ENCODE data around the gene TJP2. TPM values are rescaled to one million over a fixed set of nuclear protein-coding genes. Genes with fewer than 3 reads are reported as not detected.

The TJP2 gene
- total RNA-seq, 4 donors from 2014 or later: 137 to 191 (median 167) TPM

- 88 to 92% methylated on average over 5 of the region's 5 CpGs for WGBS, 2 donors
- no peak for TF ChIP-seq CTCF (IDR thresholded peaks at IDR 0.05)
- no peak for TF ChIP-seq POLR2A (IDR thresholded peaks at IDR 0.05)
- no peak overlapping the region for H3K4me3 ChIP-seq (ENCODE audit: low read depth, poor library complexity, severe bottlenecking)
- intact Hi-C loops (cut with DNase I; ENCODE audit: low total_unique reads): no loop called here
- no peak for DNase-seq (ENCODE audit: low spot score in 2 of 2)
These were observed 39.6 kb downstream of the TJP2 start for GRCh38 chr9:69213647-69214046.

- no peak overlapping the region for H3K4me3 ChIP-seq (ENCODE audit: low read depth, poor library complexity, severe bottlenecking)
- intact Hi-C loops (cut with DNase I; ENCODE audit: low total_unique reads): no loop called here
- 89 to 91% methylated on average over 4 of the region's 4 CpGs for WGBS, 2 donors
- no peak for DNase-seq (ENCODE audit: low spot score in 2 of 2)
- no peak for TF ChIP-seq POLR2A (IDR thresholded peaks at IDR 0.05)
- no peak for TF ChIP-seq CTCF (IDR thresholded peaks at IDR 0.05)
These were observed 40.9 kb downstream of the TJP2 start for GRCh38 chr9:69214939-69215338.

- H3K4me3 ChIP-seq (ENCODE audit: low read depth, poor library complexity, severe bottlenecking): no peak overlapping the region
- intact Hi-C loops (cut with DNase I; ENCODE audit: low total_unique reads): no loop called here
- no peak for DNase-seq (ENCODE audit: low spot score in 2 of 2)
- TF ChIP-seq CTCF (IDR thresholded peaks at IDR 0.05) (no peak), POLR2A (IDR thresholded peaks at IDR 0.05) (no peak)
- 86 to 89% methylated on average over 9 of the region's 9 CpGs for WGBS, 2 donors
These were observed 41.9 kb downstream of the TJP2 start for GRCh38 chr9:69215774-69216485.

- 87 to 95% methylated on average over 3 of the region's 3 CpGs for WGBS, 2 donors
- intact Hi-C loops (cut with DNase I; ENCODE audit: low total_unique reads): no loop called here
- no peak for DNase-seq (ENCODE audit: low spot score in 2 of 2)
- TF ChIP-seq CTCF (IDR thresholded peaks at IDR 0.05) (no peak), POLR2A (IDR thresholded peaks at IDR 0.05) (no peak)
- no peak overlapping the region for H3K4me3 ChIP-seq (ENCODE audit: low read depth, poor library complexity, severe bottlenecking)
These were observed 44.1 kb downstream of the TJP2 start for GRCh38 chr9:69218166-69218565.

- no peak overlapping the region for H3K4me3 ChIP-seq (ENCODE audit: low read depth, poor library complexity, severe bottlenecking)
- no peak for DNase-seq (ENCODE audit: low spot score in 2 of 2)
- TF ChIP-seq POLR2A (IDR thresholded peaks at IDR 0.05) (no peak), CTCF (IDR thresholded peaks at IDR 0.05) (no peak)
- WGBS, 2 donors: 98 to 99% methylated on average over 40 to 47 of the region's 47 CpGs
- intact Hi-C loops (cut with DNase I; ENCODE audit: low total_unique reads): loop anchor here (2.0 kb wide), 1 partner anchor 64 kb away; no protein-coding TSS in a partner anchor
These were observed 47.0 kb downstream of the TJP2 start for GRCh38 chr9:69221036-69221435.

GRCh38 chr9:69222970-69223369 lies 48.9 kb downstream of the TJP2 start:
- 91 to 96% methylated on average over 8 of the region's 8 CpGs for WGBS, 2 donors
- TF ChIP-seq POLR2A (IDR thresholded peaks at IDR 0.05) (no peak), CTCF (IDR thresholded peaks at IDR 0.05) (no peak)
- no peak overlapping the region for H3K4me3 ChIP-seq (ENCODE audit: low read depth, poor library complexity, severe bottlenecking)
- intact Hi-C loops (cut with DNase I; ENCODE audit: low total_unique reads): no loop called here
- DNase-seq (ENCODE audit: low spot score in 2 of 2): no peak

All from lower leg skin (tissue), 4 donors.